ENCODE data around the gene TENT4B.

DNA sequence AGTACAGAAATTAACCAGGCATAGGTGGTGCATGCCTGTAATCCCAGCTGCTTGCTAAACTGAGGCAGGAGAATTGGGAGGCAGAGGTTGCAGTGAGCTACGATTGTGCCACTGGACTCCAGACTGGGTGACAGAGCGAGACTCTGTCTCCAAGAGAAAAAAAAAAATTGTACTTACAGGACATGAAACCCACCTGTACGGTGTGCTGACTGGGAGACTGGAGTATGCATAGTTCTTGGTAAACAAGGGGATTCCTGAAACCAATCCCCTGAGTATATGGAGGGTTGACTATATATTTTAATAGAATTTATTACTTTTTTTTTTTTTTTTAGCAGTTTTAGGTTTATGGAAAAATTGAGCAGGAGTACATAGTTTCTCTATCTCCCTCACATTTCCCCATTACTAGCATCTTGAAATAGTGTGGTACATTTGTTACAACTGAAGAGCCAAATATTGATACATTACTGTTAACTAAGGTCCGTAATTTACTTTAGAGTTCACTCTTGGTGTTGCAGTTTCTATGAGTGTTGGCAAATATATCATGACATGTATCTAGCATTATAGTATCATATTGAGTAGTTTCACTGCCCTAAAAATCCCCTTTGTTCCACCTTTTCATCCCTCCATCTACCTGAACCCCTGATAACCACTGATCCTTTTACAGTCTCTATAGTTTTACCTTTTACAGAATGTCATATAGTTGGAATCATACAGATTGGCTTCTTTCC, 19.3 kb downstream of the TENT4B start:
- TF ChIP-seq, protein P1, sequence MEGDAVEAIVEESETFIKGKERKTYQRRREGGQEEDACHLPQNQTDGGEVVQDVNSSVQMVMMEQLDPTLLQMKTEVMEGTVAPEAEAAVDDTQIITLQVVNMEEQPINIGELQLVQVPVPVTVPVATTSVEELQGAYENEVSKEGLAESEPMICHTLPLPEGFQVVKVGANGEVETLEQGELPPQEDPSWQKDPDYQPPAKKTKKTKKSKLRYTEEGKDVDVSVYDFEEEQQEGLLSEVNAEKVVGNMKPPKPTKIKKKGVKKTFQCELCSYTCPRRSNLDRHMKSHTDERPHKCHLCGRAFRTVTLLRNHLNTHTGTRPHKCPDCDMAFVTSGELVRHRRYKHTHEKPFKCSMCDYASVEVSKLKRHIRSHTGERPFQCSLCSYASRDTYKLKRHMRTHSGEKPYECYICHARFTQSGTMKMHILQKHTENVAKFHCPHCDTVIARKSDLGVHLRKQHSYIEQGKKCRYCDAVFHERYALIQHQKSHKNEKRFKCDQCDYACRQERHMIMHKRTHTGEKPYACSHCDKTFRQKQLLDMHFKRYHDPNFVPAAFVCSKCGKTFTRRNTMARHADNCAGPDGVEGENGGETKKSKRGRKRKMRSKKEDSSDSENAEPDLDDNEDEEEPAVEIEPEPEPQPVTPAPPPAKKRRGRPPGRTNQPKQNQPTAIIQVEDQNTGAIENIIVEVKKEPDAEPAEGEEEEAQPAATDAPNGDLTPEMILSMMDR (IDR thresholded peaks at IDR 0.05), result no peak
- TF ChIP-seq ZFX (IDR thresholded peaks at IDR 0.05; ENCODE audit: borderline replicate concordance), result no peak
